ENCODE measurements around the gene TRAF7.
"Not testable (repeated sequence)": the region's sequence is repeated elsewhere in the genome, so short reads cannot be mapped to it uniquely, and the experiment has no call there.

The TRAF7 gene

GRCh38 chr16:2155091-2155950 lies at the start of gene TRAF7:
Gene TRAF7, plus strand, starts transcription at chr16:2155782. Its CDS starts 8,139 bp downstream, at chr16:2163921.
- peak; percentile 100 for DNase-seq

DNA sequence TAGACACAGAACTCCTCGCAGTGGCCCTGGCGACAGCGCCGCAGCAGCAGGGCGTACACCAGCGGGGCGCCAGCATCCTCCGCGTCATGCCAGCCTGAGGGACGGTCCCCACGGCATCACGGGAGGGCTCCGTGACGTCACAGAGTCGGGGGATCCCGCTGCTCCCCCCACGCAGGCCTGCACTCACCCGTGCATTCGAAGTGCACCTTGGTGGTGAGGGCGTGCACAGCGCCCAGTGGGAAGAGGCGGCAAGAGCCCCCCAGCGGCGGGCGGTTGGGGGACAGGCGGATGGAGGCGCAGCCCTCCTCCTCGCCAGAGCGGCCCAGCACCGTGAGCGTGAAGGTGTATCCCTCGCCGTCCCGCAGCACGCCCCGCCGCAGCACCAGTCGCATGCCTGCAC lies 49.4 kb upstream of the TRAF7 start:
- DNase-seq, result not testable (repeated sequence)

DNA sequence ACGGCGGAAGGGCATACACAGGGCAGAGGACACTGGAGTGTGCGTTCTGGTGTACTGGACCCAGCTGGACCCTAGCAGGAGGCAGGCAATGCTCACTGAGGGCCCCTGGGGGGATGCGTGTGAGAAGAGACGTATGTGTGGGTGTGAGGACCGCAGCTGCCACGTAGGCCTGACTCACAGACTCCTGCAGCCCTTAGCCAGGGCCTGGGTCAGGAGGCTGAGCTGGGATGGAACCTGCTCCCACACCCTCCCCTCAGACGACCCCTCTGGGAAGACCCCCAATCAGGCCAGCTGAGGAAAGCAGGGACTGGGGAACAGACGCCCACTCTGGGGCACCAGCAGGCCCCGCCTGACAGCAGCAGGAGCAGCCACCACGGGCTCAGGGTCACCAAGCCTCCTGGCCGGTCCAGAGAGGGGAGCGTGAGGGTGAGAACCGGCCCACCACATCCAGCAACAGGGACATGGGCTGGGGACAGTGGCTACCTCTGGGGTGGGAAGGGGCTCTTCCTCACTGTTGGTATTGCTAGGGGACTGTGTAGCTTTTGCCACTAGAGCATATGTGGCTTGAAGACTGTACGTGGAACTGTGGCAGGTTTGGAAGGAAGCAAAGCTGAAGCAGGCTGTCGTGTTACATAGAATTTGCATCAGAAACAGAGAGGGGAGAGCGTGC lies 48.3 kb upstream of the TRAF7 start:
- not testable (repeated sequence) for DNase-seq

- not testable (repeated sequence) for DNase-seq
These were observed 47.8 kb upstream of the TRAF7 start for GRCh38 chr16:2107791-2108125.

- DNase-seq, result not testable (repeated sequence)
These were observed 46.9 kb upstream of the TRAF7 start for GRCh38 chr16:2108446-2109270.

- DNase-seq, result not testable (repeated sequence)
These were observed 46.4 kb upstream of the TRAF7 start for GRCh38 chr16:2109271-2109580.

GRCh38 chr16:2109872-2110271 lies 45.7 kb upstream of the TRAF7 start:
- not testable (repeated sequence) for DNase-seq

DNA sequence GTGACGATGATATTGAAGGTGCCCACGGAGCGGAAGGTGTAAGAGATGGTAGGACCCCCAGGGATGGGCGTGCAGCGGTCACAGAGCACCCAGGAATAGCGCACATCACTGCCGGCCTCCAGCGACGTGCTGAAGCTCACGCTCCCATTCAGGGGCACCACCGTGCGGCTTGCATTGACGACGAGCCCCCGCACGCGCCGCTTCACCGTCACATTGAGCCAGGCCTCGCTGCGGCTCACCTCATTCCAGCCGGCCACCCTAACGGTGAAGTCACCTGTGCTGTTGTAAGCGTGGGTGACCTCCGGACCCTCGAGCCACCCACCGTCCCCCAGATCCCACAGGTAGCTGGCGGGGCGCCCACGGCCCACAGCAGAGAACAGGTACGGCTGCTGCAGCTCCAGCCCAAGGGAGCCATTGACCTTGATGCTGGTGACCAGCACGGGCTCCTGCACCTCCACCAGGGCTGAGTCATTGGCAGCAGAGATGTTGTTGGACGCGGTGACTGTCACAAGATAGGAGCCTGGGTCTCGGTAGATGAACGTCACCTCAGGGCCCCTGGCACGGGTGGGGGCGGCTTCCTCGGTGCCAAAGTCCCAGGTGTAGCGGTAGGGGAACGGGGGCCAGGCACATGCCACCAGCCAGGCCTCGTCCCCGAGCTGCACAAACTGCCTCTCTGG lies 45.1 kb upstream of the TRAF7 start:
- DNase-seq, result not testable (repeated sequence)

DNA sequence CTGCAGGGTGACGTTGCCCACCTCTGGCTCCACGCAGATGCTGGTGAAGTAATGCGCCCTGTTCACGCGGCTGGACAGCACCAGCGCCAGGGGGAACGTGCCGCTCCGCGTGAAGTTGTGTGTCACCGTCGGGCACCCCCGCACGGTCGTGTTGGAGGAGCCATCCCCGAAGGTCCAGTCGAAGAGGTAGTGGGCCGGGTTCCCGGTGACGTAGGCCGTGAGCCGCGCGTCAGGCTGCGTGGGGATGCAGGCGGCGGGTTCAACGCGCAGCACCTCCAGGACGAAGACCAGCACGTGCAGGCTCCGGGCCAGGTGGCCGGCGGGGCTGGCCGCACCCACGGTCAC lies 44.6 kb upstream of the TRAF7 start:
- DNase-seq, result not testable (repeated sequence)

GRCh38 chr16:2111412-2112335 lies 43.9 kb upstream of the TRAF7 start:
- DNase-seq, result not testable (repeated sequence)

- not testable (repeated sequence) for DNase-seq
These were observed 43.0 kb upstream of the TRAF7 start for GRCh38 chr16:2112539-2113106.

- not testable (repeated sequence) for DNase-seq
These were observed 41.4 kb upstream of the TRAF7 start for GRCh38 chr16:2114225-2114624.

- not testable (repeated sequence) for DNase-seq
These were observed 40.5 kb upstream of the TRAF7 start for GRCh38 chr16:2114885-2115590.

DNA sequence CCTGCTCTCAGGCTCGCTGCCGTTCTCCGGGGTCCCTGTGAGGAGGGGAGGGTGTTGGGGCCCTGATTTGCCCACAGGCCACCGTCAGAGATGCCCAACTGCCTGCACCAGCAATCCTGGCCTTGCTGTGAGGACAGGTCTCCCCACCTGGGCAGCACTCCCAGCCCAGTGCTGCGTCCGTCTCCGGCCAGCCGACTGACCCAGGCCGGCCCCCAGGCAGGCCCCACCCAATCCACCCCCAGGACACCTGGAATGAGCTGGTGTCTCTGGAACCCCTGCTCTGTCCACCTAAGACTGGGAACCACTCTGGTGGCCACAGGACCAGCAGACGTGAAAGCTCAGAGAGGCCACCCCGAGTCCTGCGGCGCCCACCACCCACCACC lies 40.0 kb upstream of the TRAF7 start:
- DNase-seq, result no peak

DNA sequence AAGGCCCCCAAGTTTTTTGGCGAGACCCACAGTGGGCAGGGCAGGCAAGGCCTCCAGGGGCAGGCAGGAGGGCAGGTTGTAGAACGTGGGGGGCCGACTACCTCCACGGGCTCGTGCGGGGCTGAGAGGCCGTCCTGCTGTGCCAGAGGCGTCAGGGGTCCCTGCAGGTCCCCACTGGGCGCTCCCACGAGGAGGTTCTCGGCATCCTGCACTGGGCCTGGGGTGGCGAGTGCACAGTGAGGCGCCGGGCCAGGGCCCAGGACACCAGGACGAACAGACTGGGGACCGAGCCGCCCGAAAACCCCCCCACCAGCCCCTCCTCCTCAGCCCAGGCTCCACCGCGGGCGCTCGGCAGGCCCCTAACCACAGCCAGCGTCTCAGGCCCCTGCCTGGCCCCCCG lies 39.2 kb upstream of the TRAF7 start:
- not testable (repeated sequence) for DNase-seq

- DNase-seq, result not testable (repeated sequence)
These were observed 38.2 kb upstream of the TRAF7 start for GRCh38 chr16:2117341-2117740.

DNA sequence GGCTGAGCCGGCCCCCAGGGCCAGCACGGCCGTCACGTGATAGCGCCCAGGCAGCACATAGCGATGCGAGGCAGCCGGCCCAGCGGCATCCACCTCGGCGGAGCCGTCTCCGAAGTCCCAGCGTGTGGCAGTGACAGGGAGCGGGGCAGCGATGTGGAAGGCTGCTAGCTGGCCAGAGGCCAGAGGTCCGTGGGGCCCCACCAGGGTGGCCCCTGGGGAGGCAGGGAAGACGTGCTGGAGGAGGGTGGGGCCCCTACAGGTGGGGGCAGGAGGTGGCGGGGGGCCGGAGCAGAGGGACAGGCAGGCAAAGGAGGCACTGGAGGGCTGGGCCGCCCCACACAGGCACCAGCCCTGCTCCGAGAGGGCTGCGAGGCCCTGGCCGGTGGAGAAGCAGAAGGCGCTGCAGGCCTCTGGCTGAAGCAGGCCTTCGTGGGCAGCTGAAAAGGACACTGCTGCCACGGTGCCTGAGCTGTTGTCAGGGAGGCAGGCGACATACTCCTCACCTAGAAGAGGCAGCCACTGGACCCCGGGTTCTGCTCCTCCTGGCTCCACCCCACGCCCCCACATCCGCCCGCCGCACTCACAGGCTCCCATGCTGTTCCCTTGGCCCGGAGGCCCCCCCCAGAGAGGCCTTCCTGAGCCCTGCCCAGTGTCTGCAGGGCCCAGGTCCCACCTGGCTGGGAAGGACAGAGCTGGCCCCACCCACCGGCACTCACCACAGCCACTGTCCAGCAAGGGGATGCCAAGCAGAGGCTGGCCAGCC lies 37.4 kb upstream of the TRAF7 start:
- not testable (repeated sequence) for DNase-seq

GRCh38 chr16:2121325-2121724 lies 34.3 kb upstream of the TRAF7 start:
- DNase-seq, result not testable (repeated sequence)

GRCh38 chr16:2121853-2122252 lies 33.7 kb upstream of the TRAF7 start:
- DNase-seq, result no peak

- no peak for DNase-seq
These were observed 33.2 kb upstream of the TRAF7 start for GRCh38 chr16:2122429-2122828.
